Measurements from ENCODE around the gene NOTCH2.

- TF ChIP-seq CTCF (conservative IDR thresholded peaks at IDR 0.05; ENCODE audit: low read depth, low read length) (no peak), EZH2 (IDR thresholded peaks at IDR 0.05; ENCODE audit: low read length, unreplicated experiment) (no peak), EZH2phosphoT487 (IDR thresholded peaks at IDR 0.05; ENCODE audit: borderline replicate concordance, low read length) (no peak)
These were observed 207.2 kb downstream of the NOTCH2 start for GRCh38 chr1:119862276-119862675.

All from PC-3 (cell line).